ENCODE measurements around the gene ZNF473.
"Not testable (repeated sequence)": the region's sequence is repeated elsewhere in the genome, so short reads cannot be mapped to it uniquely, and the experiment has no call there.

ZNF473 gene

GRCh38 chr19:50060107-50060506, 34.3 kb downstream of the ZNF473 start:
- Histone ChIP-seq H4K20me1 (ENCODE audit: insufficient read depth, low read length) (no peaks in the 10 kb centered on the region), H2AFZ (ENCODE audit: low read depth, low read length) (no peak overlapping the region), H3K79me2 (ENCODE audit: low read length) (no peaks in the 10 kb centered on the region), H3K4me3 (ENCODE audit: low read length) (no peak overlapping the region), H3K4me1 (ENCODE audit: low read length) (no peaks in the 10 kb centered on the region), H3K27me3 (ENCODE audit: low read depth, low read length) (peaks cover 4% of the 10 kb centered on the region; the same call in 1 of the 2 replicates), H3K9me3 (ENCODE audit: insufficient read depth, low read length) (peaks cover 21% of the 10 kb centered on the region), H3K36me3 (replicated peaks; ENCODE audit: low read depth, low read length) (peaks cover 3% of the 10 kb centered on the region), H3K9ac (ENCODE audit: low read length) (no peak overlapping the region), H3K4me2 (ENCODE audit: low read length) (no peak overlapping the region), H3K27ac (ENCODE audit: low read length) (no peak overlapping the region)
- TF ChIP-seq EZH2phosphoT487 (IDR thresholded peaks at IDR 0.05; ENCODE audit: low read depth) (no peak), CTCF (IDR thresholded peaks at IDR 0.05; ENCODE audit: low read depth, low read length) (no peak)

- Histone ChIP-seq H3K9me3 (ENCODE audit: insufficient read depth, low read length) (peaks cover 21% of the 10 kb centered on the region), H3K4me2 (ENCODE audit: low read length) (no peak overlapping the region), H3K27me3 (ENCODE audit: low read depth, low read length) (peaks cover 4% of the 10 kb centered on the region; the same call in 1 of the 2 replicates), H3K4me1 (ENCODE audit: low read length) (no peaks in the 10 kb centered on the region), H3K9ac (ENCODE audit: low read length) (no peak overlapping the region), H3K79me2 (ENCODE audit: low read length) (no peaks in the 10 kb centered on the region), H3K4me3 (ENCODE audit: low read length) (no peak overlapping the region), H4K20me1 (ENCODE audit: insufficient read depth, low read length) (no peaks in the 10 kb centered on the region), H3K27ac (ENCODE audit: low read length) (no peak overlapping the region), H2AFZ (ENCODE audit: low read depth, low read length) (no peak overlapping the region), H3K36me3 (replicated peaks; ENCODE audit: low read depth, low read length) (peaks cover 3% of the 10 kb centered on the region)
- TF ChIP-seq EZH2phosphoT487 (IDR thresholded peaks at IDR 0.05; ENCODE audit: low read depth) (no peak), CTCF (IDR thresholded peaks at IDR 0.05; ENCODE audit: low read depth, low read length) (no peak)
Measured at GRCh38 chr19:50061650-50062049, 35.8 kb downstream of the ZNF473 start.

- Histone ChIP-seq H3K4me3 (ENCODE audit: low read length) (no peak overlapping the region), H3K9me3 (ENCODE audit: insufficient read depth, low read length) (no peaks in the 10 kb centered on the region), H3K36me3 (replicated peaks; ENCODE audit: low read depth, low read length) (no peaks in the 10 kb centered on the region), H3K27me3 (ENCODE audit: low read depth, low read length) (peaks cover 7% of the 10 kb centered on the region; the same call in 1 of the 2 replicates), H2AFZ (ENCODE audit: low read depth, low read length) (no peak overlapping the region), H3K4me1 (ENCODE audit: low read length) (no peaks in the 10 kb centered on the region), H4K20me1 (ENCODE audit: insufficient read depth, low read length) (no peaks in the 10 kb centered on the region), H3K27ac (ENCODE audit: low read length) (no peak overlapping the region), H3K79me2 (ENCODE audit: low read length) (no peaks in the 10 kb centered on the region), H3K9ac (ENCODE audit: low read length) (no peak overlapping the region), H3K4me2 (ENCODE audit: low read length) (no peak overlapping the region)
- no peak for TF ChIP-seq EZH2phosphoT487 (IDR thresholded peaks at IDR 0.05; ENCODE audit: low read depth)
- TF ChIP-seq CTCF (IDR thresholded peaks at IDR 0.05; ENCODE audit: low read depth, low read length), result no peak
Measured at GRCh38 chr19:50065938-50066337, 40.1 kb downstream of the ZNF473 start.

- H3K27ac ChIP-seq (ENCODE audit: low read length), result no peak overlapping the region
- H2AFZ ChIP-seq (ENCODE audit: low read depth, low read length), result no peak overlapping the region
- H3K27me3 ChIP-seq (ENCODE audit: low read depth, low read length), result peaks cover 7% of the 10 kb centered on the region; the same call in 1 of the 2 replicates
- H3K4me2 ChIP-seq (ENCODE audit: low read length), result no peak overlapping the region
- no peak overlapping the region for H3K4me3 ChIP-seq (ENCODE audit: low read length)
- H4K20me1 ChIP-seq (ENCODE audit: insufficient read depth, low read length), result no peaks in the 10 kb centered on the region
- no peaks in the 10 kb centered on the region for H3K4me1 ChIP-seq (ENCODE audit: low read length)
- TF ChIP-seq EZH2phosphoT487 (IDR thresholded peaks at IDR 0.05; ENCODE audit: low read depth) (no peak), CTCF (IDR thresholded peaks at IDR 0.05; ENCODE audit: low read depth, low read length) (no peak)
- no peaks in the 10 kb centered on the region for H3K79me2 ChIP-seq (ENCODE audit: low read length)
- H3K9ac ChIP-seq (ENCODE audit: low read length), result no peak overlapping the region
- no peaks in the 10 kb centered on the region for H3K36me3 ChIP-seq (replicated peaks; ENCODE audit: low read depth, low read length)
- no peaks in the 10 kb centered on the region for H3K9me3 ChIP-seq (ENCODE audit: insufficient read depth, low read length)
Measured at GRCh38 chr19:50067575-50067974, 41.8 kb downstream of the ZNF473 start.

GRCh38 chr19:50068382-50068781, 42.6 kb downstream of the ZNF473 start:
- H3K4me1 ChIP-seq (ENCODE audit: low read length); H3K27ac ChIP-seq (ENCODE audit: low read length); H3K4me3 ChIP-seq (ENCODE audit: low read length); H3K36me3 ChIP-seq (replicated peaks; ENCODE audit: low read depth, low read length); H2AFZ ChIP-seq (ENCODE audit: low read depth, low read length); H3K27me3 ChIP-seq (ENCODE audit: low read depth, low read length); H3K79me2 ChIP-seq (ENCODE audit: low read length); H3K9me3 ChIP-seq (ENCODE audit: insufficient read depth, low read length); H4K20me1 ChIP-seq (ENCODE audit: insufficient read depth, low read length); H3K4me2 ChIP-seq (ENCODE audit: low read length); H3K9ac ChIP-seq (ENCODE audit: low read length): not testable (repeated sequence)

GRCh38 chr19:50075076-50075475, 49.3 kb downstream of the ZNF473 start:
- H3K9me3 ChIP-seq (ENCODE audit: insufficient read depth, low read length); H3K4me3 ChIP-seq (ENCODE audit: low read length); H4K20me1 ChIP-seq (ENCODE audit: insufficient read depth, low read length); H3K4me2 ChIP-seq (ENCODE audit: low read length); H3K9ac ChIP-seq (ENCODE audit: low read length); H3K79me2 ChIP-seq (ENCODE audit: low read length); H3K36me3 ChIP-seq (replicated peaks; ENCODE audit: low read depth, low read length); H3K27ac ChIP-seq (ENCODE audit: low read length); H2AFZ ChIP-seq (ENCODE audit: low read depth, low read length); H3K4me1 ChIP-seq (ENCODE audit: low read length); H3K27me3 ChIP-seq (ENCODE audit: low read depth, low read length): not testable (repeated sequence)

All from OCI-LY3 (cell line).